Stimulated activated CD4-positive, alpha-beta T cell treated with anti-CD3 and anti-CD28 coated beads, Interleukin-2, amount 100 ng/mL, for 4 hours (primary cell): Measurements from ENCODE around the gene NR5A1.

Experiments
- DNase-seq: peaks from one replicate; pipeline ENCODE4 v3.0.0-alpha.2; 2020; ENCODE audit warnings: low read depth

The NR5A1 gene

DNA sequence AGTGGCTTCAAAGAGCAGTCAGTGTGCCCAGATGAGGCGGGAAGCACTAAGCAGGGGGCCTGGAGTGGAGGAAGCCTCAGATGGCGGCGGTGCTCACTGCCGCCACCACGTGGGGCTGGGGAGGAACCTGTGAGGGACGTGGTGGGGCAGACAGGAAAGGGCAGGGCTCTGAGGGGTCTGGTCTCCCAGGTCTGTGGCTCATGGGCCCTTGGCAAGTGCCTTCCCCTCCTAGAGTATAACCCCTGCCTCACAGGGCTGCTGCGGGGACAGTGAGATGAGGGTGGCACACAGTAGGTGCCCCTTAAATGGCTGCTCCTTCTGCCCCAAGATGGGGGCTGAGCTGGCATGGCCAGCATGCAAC lies 26.6 kb downstream of the NR5A1 start:
- DNase-seq: no peak

DNA sequence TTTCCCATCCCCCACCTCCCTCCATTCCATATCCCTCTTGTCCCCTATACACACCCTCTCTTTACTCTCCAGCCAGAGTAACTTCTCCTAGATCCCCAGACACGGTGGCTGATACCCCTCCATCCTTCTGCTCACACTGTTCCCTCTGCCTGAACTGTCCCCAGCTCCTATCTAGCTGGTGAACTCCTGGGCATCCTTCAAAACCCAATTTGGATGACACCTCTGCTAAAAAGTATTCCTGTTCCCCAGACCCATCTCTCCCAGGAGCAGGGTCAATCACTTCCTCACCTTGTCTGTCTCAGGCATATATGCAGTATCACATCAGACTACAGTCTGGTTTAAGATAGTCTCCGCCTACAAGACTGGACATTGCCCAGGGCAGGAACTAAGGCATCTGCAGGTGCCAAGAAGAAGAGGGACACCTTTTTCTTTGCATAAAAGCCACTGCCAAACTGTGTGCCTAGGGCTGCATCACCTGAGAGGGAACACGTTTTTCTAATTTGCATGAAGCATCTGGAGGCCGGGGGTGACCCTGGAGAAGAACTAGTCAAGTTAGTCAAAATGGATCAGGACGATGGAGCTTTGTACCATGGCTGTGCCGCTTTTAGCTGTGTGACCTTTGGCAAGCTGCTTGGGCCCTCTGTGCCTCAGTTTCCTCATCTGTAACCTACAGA lies 27.1 kb downstream of the NR5A1 start:
- no peak for DNase-seq

DNA sequence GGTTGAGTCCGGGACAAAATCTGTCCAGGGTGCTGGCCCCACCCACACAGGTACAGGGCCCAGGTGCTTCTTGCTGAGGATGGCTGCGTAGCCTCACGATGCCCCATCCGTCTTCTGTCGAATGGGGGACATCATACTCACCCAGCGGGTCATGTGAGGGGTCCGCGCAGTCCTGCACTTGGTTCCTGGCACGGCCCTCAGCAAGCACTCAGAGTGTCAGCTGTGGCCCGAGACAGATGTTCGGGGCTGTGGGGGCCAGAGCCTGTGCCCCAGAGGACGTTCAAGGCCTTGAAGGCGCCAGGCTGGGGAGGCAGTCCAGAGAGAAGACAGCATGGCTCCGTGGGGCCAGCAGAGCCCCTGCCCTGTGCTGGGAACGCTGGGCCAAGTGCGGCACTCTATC lies 27.8 kb downstream of the NR5A1 start:
- DNase-seq: no peak

GRCh38 chr9:124478354-124478753 lies 28.8 kb downstream of the NR5A1 start:
- no peak for DNase-seq

DNA sequence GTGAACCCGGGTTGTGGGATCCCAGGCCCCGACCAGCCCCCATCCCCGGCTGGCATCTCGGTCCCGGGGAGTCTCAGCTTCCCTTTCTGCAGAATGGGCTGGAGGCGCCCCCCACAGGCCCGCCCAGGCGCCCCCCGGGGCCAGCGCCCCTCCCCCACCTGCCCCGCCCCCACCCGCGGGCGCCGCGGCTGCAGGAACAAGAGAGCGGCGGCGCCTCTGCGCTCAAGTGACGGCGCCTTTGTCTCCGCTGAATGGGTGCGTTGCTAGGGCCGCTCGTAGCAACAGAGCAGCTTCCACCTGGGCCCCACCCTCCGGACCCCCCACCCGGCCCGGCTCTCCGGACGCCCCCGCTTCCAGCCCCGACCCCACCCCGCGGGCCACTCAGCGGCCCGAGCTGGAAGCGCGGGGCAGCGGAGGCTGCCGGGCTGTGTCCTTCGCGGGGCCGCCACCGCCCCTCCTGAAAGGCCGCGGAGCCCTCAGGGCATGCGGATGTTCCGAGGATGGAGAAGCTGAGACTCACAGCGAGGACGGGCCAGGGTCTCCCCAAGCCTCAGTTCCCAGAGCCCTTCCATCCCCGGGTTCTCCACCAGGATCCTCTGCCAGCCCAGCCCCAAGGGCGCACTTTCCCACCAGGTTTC lies 29.4 kb downstream of the NR5A1 start:
- DNase-seq: no peak

DNA sequence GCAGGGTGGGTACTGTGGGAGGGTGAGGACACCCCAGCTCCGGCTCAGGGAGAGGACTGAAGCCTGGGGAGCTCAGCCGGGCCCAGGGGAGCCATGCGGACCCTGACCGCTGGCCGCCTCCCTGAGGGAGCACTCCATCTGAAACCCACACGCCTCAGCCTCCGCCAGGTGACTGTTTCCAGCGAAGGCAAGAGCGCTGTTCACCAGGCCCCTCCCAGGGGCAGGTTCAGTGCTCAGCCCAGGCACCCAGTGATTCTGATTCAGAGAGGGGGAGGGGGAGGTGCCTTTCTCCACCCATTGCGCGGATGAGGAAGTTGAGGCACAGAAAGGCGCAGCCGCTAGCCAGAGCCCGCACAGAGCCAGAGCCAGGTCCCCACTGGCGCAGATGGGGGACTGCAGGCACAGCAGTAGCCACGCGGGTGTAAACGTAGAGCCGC lies 30.0 kb downstream of the NR5A1 start:
- no peak for DNase-seq

GRCh38 chr9:124475868-124476690 lies 31.1 kb downstream of the NR5A1 start:
- DNase-seq: no peak

DNA sequence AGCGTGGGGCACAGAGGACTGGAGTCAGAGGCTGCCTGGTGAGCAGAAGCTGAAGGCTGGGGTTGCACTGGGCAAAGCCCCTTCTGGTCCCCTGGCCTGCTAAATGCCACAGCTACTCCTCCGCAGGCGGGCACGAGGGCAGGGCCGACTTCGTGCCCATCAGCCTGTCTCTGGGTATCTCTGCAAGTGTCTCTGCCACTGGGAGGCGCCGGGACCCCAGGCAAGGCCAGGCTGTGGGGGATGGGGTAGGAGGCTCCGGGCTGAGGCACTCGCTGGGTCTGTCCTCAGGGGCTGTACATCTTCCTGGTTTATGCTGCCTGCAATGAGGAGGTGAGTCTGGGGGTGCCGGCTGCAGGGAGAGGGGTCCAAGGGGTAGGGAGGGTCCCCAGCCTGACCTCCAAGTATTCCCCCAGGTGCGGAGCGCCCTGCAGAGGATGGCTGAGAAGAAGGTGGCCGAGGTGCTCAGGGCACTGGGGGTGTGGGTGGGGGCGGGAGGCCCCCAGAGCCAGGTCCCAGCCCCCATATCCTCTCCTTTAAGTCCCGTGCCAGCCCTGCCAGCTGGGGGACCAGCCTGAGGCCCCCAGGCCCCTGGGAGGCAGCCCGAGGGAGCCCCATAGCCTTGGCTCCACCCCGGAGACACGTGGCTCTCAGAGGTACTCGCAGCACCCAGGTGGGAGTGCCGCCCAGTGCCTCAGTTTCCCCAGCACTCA lies 31.9 kb downstream of the NR5A1 start:
- no peak for DNase-seq

DNA sequence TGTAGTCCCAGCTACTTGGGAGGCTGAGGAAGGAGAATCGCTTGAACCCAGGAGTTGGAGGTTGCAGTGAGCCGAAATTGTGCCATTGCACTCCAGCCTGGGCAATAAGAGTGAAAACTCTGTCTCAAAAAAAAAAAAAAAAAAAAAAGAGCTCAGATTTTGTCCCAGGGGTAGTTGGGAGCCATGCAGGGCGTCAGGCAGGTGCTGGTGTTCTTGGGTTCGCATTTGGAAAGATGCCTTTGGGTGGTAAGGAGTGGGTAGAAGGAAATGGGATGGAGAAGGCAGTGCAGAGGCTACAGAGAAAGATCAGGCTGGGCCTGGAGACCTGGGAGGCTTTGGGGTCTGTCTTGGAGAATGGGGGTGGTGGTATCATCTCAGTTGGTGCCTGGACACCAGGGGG lies 33.0 kb downstream of the NR5A1 start:
- no peak for DNase-seq

GRCh38 chr9:124473310-124473709 lies 33.9 kb downstream of the NR5A1 start:
- DNase-seq: no peak

DNA sequence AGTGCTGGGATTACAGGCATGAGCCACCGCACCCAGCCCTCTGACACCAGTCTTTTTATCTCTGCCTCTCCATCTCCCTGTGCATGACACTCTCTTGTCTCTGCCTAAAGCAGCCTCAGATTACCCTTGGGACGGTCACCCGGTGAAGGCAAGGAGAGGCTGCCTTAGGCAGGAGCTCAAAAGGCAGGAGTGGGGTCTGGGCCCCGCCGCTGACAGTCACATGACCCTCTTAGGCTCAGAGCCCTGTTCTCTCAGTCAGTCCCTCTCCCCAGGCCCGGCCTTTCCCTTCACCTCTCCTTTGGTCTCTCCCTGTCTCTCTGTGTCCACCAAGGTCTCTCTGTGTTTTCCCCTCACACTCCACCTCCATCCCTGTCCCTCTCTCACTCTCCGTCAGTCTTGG lies 34.4 kb downstream of the NR5A1 start:
- no peak for DNase-seq

DNA sequence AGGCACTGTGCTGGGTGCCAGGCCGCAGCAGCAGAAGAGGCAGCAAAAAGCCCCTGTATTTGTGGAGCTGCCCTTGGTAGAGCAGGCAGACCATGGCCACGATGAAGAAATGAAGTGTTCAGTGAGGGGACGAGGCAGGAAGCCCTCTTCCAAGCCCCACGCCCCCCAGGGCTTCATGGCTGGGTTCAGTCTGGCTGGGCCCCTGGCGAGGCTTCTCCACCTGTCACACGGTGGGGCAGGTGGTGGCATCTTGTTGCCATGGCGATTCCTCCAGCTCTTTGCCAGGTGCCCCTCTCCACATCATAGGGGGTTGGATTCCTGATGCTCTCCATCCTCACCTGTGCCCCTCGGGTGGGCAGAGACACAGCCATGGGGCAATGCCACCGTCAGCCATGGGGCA lies 35.4 kb downstream of the NR5A1 start:
- DNase-seq: no peak

DNA sequence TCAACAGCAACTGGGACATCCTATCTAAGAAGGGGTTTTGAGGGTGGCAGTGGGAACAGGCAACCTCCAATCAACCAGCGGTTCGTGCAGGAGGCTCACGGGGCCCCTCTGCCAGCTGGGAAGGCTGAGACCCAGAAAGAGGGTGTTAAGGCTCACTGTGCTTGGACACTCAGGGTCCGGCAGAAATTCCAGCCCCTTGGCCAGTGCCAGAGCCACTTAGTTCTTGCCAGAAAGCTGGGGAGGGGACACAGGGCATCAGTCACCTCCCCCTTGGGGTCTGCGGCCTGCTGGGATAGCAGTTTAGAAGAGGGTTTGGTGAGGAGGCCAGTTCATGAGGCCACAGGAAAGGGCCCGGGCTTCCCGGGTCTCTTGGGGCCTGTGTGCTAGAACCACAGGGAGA lies 36.5 kb downstream of the NR5A1 start:
- no peak for DNase-seq

DNA sequence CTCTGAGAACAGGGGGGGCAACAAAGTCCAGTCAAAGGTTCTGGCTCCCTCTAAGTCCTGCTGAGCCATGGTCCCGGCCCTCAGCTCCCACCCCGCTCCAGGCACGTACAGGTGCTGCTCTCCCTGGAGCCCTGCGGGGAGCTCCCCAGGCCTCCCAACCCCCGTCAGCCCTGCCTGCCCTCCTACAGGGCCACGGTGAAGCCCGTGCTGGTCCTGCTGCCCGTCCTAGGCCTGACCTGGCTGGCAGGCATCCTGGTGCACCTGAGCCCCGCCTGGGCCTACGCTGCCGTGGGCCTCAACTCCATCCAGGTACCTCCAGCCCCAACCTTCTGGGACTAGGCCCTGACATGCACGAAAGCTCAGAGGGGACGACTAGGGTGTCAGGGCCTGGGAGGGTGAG lies 36.9 kb downstream of the NR5A1 start:
- no peak for DNase-seq

GRCh38 chr9:124469011-124469832 lies 38.0 kb downstream of the NR5A1 start:
- DNase-seq: no peak

GRCh38 chr9:124468061-124468740 lies 39.0 kb downstream of the NR5A1 start:
- no peak for DNase-seq

- no peak for DNase-seq
These were observed 39.7 kb downstream of the NR5A1 start for GRCh38 chr9:124467410-124468060.

DNA sequence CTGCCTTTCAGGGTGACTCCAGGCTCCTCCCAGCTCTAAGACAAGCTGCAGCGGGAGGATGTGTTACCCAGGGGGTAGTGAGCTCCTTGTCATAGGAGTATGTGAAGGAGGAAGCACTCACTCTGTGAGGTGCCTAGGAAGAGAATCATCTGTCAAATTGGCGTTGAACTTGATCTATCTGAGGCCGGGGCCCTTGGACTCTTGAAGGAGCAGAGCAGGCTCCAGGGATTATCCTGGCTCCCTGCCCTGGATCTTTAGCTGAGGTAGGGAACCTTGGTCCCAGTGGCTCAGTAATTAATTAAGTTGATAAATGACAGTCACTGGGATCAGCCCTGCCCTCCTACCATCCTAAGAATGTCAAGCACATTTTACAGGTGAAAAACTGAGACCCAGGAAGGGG lies 41.5 kb downstream of the NR5A1 start:
- no peak for DNase-seq

DNA sequence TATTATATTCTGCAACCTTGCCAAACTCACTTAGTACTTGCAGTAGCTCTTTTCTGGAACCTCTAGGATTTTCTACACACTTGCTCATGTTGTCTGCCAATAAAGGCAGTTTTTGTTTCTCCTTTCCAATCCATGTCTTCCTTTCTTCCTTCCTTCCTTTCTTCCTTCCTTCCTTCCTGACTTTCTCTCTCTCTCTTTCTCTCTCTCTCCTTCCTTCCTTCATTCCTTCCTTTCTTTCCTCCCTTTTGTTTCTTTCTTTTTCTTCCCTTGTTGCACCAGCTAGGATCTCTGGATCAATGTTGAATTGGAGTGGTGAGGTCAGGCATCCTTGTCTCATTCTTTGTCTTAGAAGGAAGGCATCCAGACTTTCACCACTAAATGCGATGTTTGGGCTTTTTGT lies 44.5 kb downstream of the NR5A1 start:
- DNase-seq: no peak

- DNase-seq: no peak
These were observed 48.8 kb downstream of the NR5A1 start for GRCh38 chr9:124458441-124458840.
